K562 (cell line): ENCODE results near the gene UBE2L3. TPM values are rescaled to one million over a fixed set of nuclear protein-coding genes. Genes with fewer than 3 reads are reported as not detected.

ENCODE experiments used
- CBFA2T3 ChIP-seq: fragments of 450-650 bp; IDR thresholded peaks from 2 replicates; pipeline ENCODE4 v1.6.1; 2017
- CBFB ChIP-seq: sonication (generic); formaldehyde crosslinking; IDR thresholded peaks from 2 replicates; pipeline ENCODE4 v1.4.0; 2020; ENCODE audit warnings: mild to moderate bottlenecking, missing genetic modification reagents
- CBX8 ChIP-seq: fragments of 200-600 bp; sonication (generic); IDR thresholded peaks from 2 replicates; pipeline ENCODE4 v1.6.1; 2012; ENCODE audit warnings: borderline replicate concordance, mixed run types, low read depth, mild to moderate bottlenecking, moderate library complexity, mixed read lengths, low read length, control low read depth, inconsistent platforms; ENCODE audit not compliant: poor library complexity, severe bottlenecking; ENCODE audit errors: extremely low read depth
- CHD4 ChIP-seq: fragments of 200-600 bp; sonication (generic); IDR thresholded peaks from 3 replicates; pipeline ENCODE4 v1.6.1; 2012; ENCODE audit warnings: low read depth, mild to moderate bottlenecking, mixed read lengths, low read length, inconsistent platforms; ENCODE audit not compliant: insufficient read depth, insufficient replicate concordance, poor library complexity, severe bottlenecking
- ELF4 ChIP-seq: fragments of 450-650 bp; formaldehyde crosslinking; IDR thresholded peaks from 2 replicates; pipeline ENCODE4 v1.4.0; 2022; ENCODE audit warnings: missing genetic modification characterization
- HDAC1 ChIP-seq, 2 experiments: fragments of 450-650 bp; IDR thresholded peaks; 2 replicates each; pipeline ENCODE4 v1.6.1; 2016 to 2017; ENCODE audit warnings: inconsistent platforms in 1 of 2, mild to moderate bottlenecking in 1 of 2, moderate library complexity in 1 of 2
- MCM5 ChIP-seq: fragments of 450-650 bp; IDR thresholded peaks from 2 replicates; pipeline ENCODE4 v1.6.1; 2016; ENCODE audit warnings: low read depth
- MXI1 ChIP-seq: IDR thresholded peaks from 2 replicates; pipeline ENCODE4 v1.6.1; 2011; ENCODE audit warnings: low read depth, mild to moderate bottlenecking, improper control_type of control experiment, low read length
- PHF8 ChIP-seq: fragments of 200-600 bp; sonication (generic); IDR thresholded peaks from 2 replicates; pipeline ENCODE4 v1.6.1; 2012; ENCODE audit warnings: mixed run types, mild to moderate bottlenecking, inconsistent platforms, low read length, moderate library complexity, borderline replicate concordance
- STAG1 ChIP-seq: sonication (generic); formaldehyde crosslinking; IDR thresholded peaks from 2 replicates; pipeline ENCODE4 v1.5.0; 2020; ENCODE audit warnings: missing genetic modification reagents, borderline replicate concordance
- TARDBP ChIP-seq: fragments of 450-650 bp; IDR thresholded peaks from 2 replicates; pipeline ENCODE4 v1.6.1; 2016
- ZNF143 ChIP-seq: sonication (generic); formaldehyde crosslinking; IDR thresholded peaks from 2 replicates; pipeline ENCODE4 v1.9.0; 2022; ENCODE audit warnings: mild to moderate bottlenecking, missing genetic modification reagents
- ZNF586 ChIP-seq: fragments of 450-650 bp; formaldehyde crosslinking; conservative IDR thresholded peaks from 2 replicates; pipeline ENCODE4 v1.4.0; 2020; ENCODE audit warnings: mild to moderate bottlenecking, moderate library complexity
- ZZZ3 ChIP-seq: fragments of 450-650 bp; IDR thresholded peaks from 2 replicates; pipeline ENCODE4 v1.6.1; 2016; ENCODE audit warnings: antibody characterized with exemption, mild to moderate bottlenecking, moderate library complexity
- polyA plus RNA-seq, 8 experiments: library from polyadenylated mRNA; depleted of rRNA in 4 of 8; stranded (reverse) in 5 of 8; unstranded in 3 of 8; fragments of >200 nt; fragmentation: Nextera tagmentation in 2 of 8; fragmentation: Illumina TruSeq in 1 of 8; extraction: Ambion mirVana in 2 of 8; extraction: Trizol in 1 of 8; gene quantifications; 2 replicates each; pipeline versions ENCODE4 v1.2.1 to v1.2.3, GENCODE V29; 2011 to 2014; ENCODE audit warnings: inconsistent platforms in 1 of 8, missing spikeins in 1 of 8
- total RNA-seq, 7 experiments: library from RNA; depleted of rRNA in 6 of 7; stranded (reverse); fragments of >200 nt in 6 of 7; fragmentation: Illumina TruSeq in 2 of 7; extraction: Trizol in 2 of 7; gene quantifications; 2 replicates each; pipeline versions ENCODE4 v1.2.1 to v1.2.3, GENCODE V29; 2011 to 2021; ENCODE audit warnings: low replicate concordance in 1 of 7
- TF ChIP-seq, protein P1 (sequence below): fragments of 200-800 bp; sonication (Bioruptor generic); IDR thresholded peaks from 2 replicates; pipeline ENCODE4 v1.6.1; 2017; ENCODE audit warnings: missing genetic modification characterization, missing compliant biosample characterization
- TF ChIP-seq, protein P2 (sequence below), 2 experiments: IDR thresholded peaks; 2 replicates each; pipeline ENCODE4 v1.6.1; 2011; ENCODE audit warnings: borderline replicate concordance in 1 of 2, control low read depth in 1 of 2, low read depth in 1 of 2, low read length in 1 of 2, mild to moderate bottlenecking in 1 of 2, mixed read lengths in 1 of 2, moderate library complexity in 1 of 2; ENCODE audit not compliant: insufficient read depth in 1 of 2, insufficient read length in 1 of 2, poor library complexity in 1 of 2, severe bottlenecking in 1 of 2; ENCODE audit errors: extremely low read depth in 1 of 2
- TF ChIP-seq, protein P3 (sequence below): IDR thresholded peaks from 2 replicates; pipeline ENCODE4 v1.6.1; 2016; ENCODE audit warnings: missing genetic modification characterization, missing compliant biosample characterization
- TF ChIP-seq, protein P4 (sequence below): sonication (generic); formaldehyde crosslinking; IDR thresholded peaks from 2 replicates; pipeline ENCODE4 v1.8.0; 2022; ENCODE audit warnings: mild to moderate bottlenecking, missing genetic modification reagents
- TF ChIP-seq, protein P5 (sequence below): fragments of 250-450 bp; sonication (Bioruptor Pico); IDR thresholded peaks from 2 replicates; pipeline ENCODE4 v1.5.0; 2022; ENCODE audit warnings: mild to moderate bottlenecking

The UBE2L3 gene
- total and polyA plus RNA-seq, 9 of the 15 experiments (the other 6 are each of a cell fraction or from before 2014, with no cell fraction given) = 215 to 625 (median 285) TPM

DNA sequence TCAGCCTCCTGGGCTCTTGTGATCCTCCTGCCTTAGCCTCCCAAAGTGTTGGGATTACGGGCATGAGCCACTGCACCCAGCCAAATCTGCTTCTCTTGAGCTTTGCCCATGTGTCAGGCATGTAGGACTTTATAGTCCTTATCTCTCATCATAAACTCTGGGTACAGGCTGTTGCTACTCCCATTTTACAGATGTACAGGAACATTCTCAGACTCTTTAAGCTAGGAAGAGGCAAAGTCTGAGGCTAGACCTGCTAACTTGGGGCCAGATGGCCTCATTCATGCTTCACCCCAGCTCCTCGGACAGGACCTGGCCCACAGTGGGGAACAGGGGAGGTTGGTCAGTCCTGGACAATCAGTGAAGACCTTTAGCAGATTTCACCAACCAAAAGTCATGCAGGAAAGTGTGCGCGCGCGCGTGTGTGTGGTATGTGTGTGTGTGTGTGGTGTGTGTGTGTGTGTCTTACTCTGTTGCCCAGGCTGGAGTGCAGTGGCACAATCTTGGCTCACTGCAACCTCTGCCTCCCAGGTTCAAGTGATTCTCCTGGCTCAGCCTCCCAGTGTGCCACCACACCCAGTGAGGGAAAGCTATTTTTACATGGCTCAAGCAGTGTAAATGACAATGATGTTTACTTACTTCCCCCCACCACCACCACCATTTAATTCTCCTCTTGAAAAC, 38.5 kb downstream of the UBE2L3 start (continued):
- TF ChIP-seq, protein P1, sequence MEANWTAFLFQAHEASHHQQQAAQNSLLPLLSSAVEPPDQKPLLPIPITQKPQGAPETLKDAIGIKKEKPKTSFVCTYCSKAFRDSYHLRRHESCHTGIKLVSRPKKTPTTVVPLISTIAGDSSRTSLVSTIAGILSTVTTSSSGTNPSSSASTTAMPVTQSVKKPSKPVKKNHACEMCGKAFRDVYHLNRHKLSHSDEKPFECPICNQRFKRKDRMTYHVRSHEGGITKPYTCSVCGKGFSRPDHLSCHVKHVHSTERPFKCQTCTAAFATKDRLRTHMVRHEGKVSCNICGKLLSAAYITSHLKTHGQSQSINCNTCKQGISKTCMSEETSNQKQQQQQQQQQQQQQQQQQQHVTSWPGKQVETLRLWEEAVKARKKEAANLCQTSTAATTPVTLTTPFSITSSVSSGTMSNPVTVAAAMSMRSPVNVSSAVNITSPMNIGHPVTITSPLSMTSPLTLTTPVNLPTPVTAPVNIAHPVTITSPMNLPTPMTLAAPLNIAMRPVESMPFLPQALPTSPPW (CRISPR knock-in tag) = no peak
- TF ChIP-seq CBX8 = no peak
- 0 out of 2 replicates have a peak, but pooled peaks have one; percentile 49 for TF ChIP-seq ZNF143 (CRISPR knock-in tag)
- TF ChIP-seq CBFA2T3 = no peak
- no peak for TF ChIP-seq ZNF586 (CRISPR knock-in tag)
- TF ChIP-seq MXI1 = no peak
- TF ChIP-seq, protein P2, sequence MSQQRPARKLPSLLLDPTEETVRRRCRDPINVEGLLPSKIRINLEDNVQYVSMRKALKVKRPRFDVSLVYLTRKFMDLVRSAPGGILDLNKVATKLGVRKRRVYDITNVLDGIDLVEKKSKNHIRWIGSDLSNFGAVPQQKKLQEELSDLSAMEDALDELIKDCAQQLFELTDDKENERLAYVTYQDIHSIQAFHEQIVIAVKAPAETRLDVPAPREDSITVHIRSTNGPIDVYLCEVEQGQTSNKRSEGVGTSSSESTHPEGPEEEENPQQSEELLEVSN (IDR thresholded peaks at IDR 0.05; ENCODE audit: borderline replicate concordance in 1 of 2, extremely low read depth in 1 of 2, insufficient read depth in 1 of 2, insufficient read length in 1 of 2, low read depth in 1 of 2, low read length in 1 of 2, poor library complexity in 1 of 2, severe bottlenecking in 1 of 2) = no peak
- TF ChIP-seq, protein P3, sequence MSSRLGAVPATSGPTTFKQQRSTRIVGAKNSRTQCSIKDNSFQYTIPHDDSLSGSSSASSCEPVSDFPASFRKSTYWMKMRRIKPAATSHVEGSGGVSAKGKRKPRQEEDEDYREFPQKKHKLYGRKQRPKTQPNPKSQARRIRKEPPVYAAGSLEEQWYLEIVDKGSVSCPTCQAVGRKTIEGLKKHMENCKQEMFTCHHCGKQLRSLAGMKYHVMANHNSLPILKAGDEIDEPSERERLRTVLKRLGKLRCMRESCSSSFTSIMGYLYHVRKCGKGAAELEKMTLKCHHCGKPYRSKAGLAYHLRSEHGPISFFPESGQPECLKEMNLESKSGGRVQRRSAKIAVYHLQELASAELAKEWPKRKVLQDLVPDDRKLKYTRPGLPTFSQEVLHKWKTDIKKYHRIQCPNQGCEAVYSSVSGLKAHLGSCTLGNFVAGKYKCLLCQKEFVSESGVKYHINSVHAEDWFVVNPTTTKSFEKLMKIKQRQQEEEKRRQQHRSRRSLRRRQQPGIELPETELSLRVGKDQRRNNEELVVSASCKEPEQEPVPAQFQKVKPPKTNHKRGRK (tag) = no peak
- no peak for TF ChIP-seq MCM5
- no peak; the same call in 1 of the 2 replicates for TF ChIP-seq STAG1 (CRISPR knock-in tag)
- TF ChIP-seq, protein P4, sequence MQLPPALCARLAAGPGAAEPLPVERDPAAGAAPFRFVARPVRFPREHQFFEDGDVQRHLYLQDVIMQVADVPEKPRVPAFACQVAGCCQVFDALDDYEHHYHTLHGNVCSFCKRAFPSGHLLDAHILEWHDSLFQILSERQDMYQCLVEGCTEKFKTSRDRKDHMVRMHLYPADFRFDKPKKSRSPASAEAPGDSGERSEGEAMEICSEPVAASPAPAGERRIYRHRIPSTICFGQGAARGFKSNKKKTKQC (CRISPR knock-in tag) = no peak
- no peak for TF ChIP-seq TARDBP
- peak; percentile 17 for TF ChIP-seq CHD4
- TF ChIP-seq PHF8 = no peak
- TF ChIP-seq, protein P5, sequence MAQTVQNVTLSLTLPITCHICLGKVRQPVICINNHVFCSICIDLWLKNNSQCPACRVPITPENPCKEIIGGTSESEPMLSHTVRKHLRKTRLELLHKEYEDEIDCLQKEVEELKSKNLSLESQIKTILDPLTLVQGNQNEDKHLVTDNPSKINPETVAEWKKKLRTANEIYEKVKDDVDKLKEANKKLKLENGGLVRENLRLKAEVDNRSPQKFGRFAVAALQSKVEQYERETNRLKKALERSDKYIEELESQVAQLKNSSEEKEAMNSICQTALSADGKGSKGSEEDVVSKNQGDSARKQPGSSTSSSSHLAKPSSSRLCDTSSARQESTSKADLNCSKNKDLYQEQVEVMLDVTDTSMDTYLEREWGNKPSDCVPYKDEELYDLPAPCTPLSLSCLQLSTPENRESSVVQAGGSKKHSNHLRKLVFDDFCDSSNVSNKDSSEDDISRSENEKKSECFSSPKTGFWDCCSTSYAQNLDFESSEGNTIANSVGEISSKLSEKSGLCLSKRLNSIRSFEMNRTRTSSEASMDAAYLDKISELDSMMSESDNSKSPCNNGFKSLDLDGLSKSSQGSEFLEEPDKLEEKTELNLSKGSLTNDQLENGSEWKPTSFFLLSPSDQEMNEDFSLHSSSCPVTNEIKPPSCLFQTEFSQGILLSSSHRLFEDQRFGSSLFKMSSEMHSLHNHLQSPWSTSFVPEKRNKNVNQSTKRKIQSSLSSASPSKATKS (CRISPR knock-in tag) = no peak
- TF ChIP-seq HDAC1 (IDR thresholded peaks at IDR 0.05) = no peak
- no peak for TF ChIP-seq CBFB (CRISPR knock-in tag)
- TF ChIP-seq ELF4 (CRISPR knock-in tag) = peak; percentile 52; the same call in 1 of the 2 replicates
- no peak for TF ChIP-seq ZZZ3
